ENCODE results near the gene ZNF280D. TPM values are rescaled to one million over a fixed set of nuclear protein-coding genes. Genes with fewer than 3 reads are reported as not detected.

The ZNF280D gene
- total and polyA plus RNA-seq, 2 of the 13 experiments (the other 11 are each of a cell fraction or from before 2014, with no cell fraction given), result 7.1 to 11.9 TPM

- TF ChIP-seq ZFP91 (CRISPR knock-in tag; IDR thresholded peaks at IDR 0.05; ENCODE audit: borderline replicate concordance) (no peak), ZNF879 (CRISPR knock-in tag; IDR thresholded peaks at IDR 0.05) (no peak)
Measured at GRCh38 chr15:56754772-56755370, 21.6 kb upstream of the ZNF280D start (continued).

GRCh38 chr15:56752986-56753385 is 19.7 kb upstream of the ZNF280D start:
- Histone ChIP-seq H3K9ac (ENCODE audit: insufficient read depth, low read depth, low read length) (no peak overlapping the region), H3K9me3 (ENCODE audit: low read length) (no peaks in the 10 kb centered on the region), H3K27ac (ENCODE audit: extremely low read length, insufficient read depth, low read length) (no peak overlapping the region), H3K36me3 (replicated peaks in 1 of 2; ENCODE audit: control insufficient read depth in 1 of 2, insufficient read depth in 2 of 2, low read length in 2 of 2) (no peaks in the 10 kb centered on the region), H3K27me3 (ENCODE audit: control insufficient read depth in 1 of 2, insufficient read depth in 2 of 2, low read length in 2 of 2) (no peaks in the 10 kb centered on the region), H3K79me2 (ENCODE audit: insufficient read depth, low read length) (no peaks in the 10 kb centered on the region), H4K20me1 (ENCODE audit: insufficient read depth, low read length) (no peaks in the 10 kb centered on the region), H3K4me2 (ENCODE audit: low read depth, low read length) (no peak overlapping the region), H3K4me3 (replicated peaks in 1 of 3; ENCODE audit: insufficient read depth in 1 of 3, low read depth in 2 of 3, low read length in 3 of 3) (no peak overlapping the region), H3K4me1 (ENCODE audit: insufficient read depth, low read length) (no peaks in the 10 kb centered on the region), H2AFZ (ENCODE audit: low read length) (no peak overlapping the region)
- in situ Hi-C loops (cut with HindIII; ENCODE audit: extremely low pct_ligation_motif_present, low pct_unique_long_range_greater_than_20kb) (no loop called here), intact Hi-C loops (cut with micrococcal nuclease; ENCODE audit: unreplicated experiment) (no loop called here)
- no peak for TF ChIP-seq ZMYM3 (CRISPR knock-in tag; IDR thresholded peaks at IDR 0.05)
- no peak for TF ChIP-seq ZFX (CRISPR knock-in tag; IDR thresholded peaks at IDR 0.05; ENCODE audit: low read depth)
- TF ChIP-seq GPBP1L1 (CRISPR knock-in tag; IDR thresholded peaks at IDR 0.05), result no peak
- TF ChIP-seq ZSCAN29 (CRISPR knock-in tag; conservative IDR thresholded peaks at IDR 0.05), result no peak
- no peak for TF ChIP-seq ZNF143 (CRISPR knock-in tag; IDR thresholded peaks at IDR 0.05)
- no peak for TF ChIP-seq XRCC5 (optimal IDR thresholded peaks at IDR 0.05; ENCODE audit: low read length)
- TF ChIP-seq ZFP90 (CRISPR knock-in tag; IDR thresholded peaks at IDR 0.05; ENCODE audit: borderline replicate concordance), result no peak
- TF ChIP-seq AGO2 (optimal IDR thresholded peaks at IDR 0.05; ENCODE audit: low read depth, low read length), result no peak
- TF ChIP-seq ZNF558 (CRISPR knock-in tag; IDR thresholded peaks at IDR 0.05; ENCODE audit: borderline replicate concordance), result no peak
- no peak for TF ChIP-seq ATF7 (IDR thresholded peaks at IDR 0.05)
- no peak for TF ChIP-seq ATF7 (CRISPR knock-in tag; IDR thresholded peaks at IDR 0.05)
- no peak for TF ChIP-seq ZNF570 (CRISPR knock-in tag; IDR thresholded peaks at IDR 0.05; ENCODE audit: borderline replicate concordance)
- TF ChIP-seq ATRX (CRISPR knock-in tag; IDR thresholded peaks at IDR 0.05; ENCODE audit: borderline replicate concordance), result no peak
- TF ChIP-seq ZNF747 (CRISPR knock-in tag; IDR thresholded peaks at IDR 0.05; ENCODE audit: borderline replicate concordance), result no peak
- TF ChIP-seq ZNF776 (CRISPR knock-in tag; IDR thresholded peaks at IDR 0.05), result no peak
- TF ChIP-seq THAP8 (CRISPR knock-in tag; IDR thresholded peaks at IDR 0.05; ENCODE audit: borderline replicate concordance), result no peak
- no peak for TF ChIP-seq SUZ12 (IDR thresholded peaks at IDR 0.05; ENCODE audit: low read depth, low read length)
- no peak for TF ChIP-seq ZNF331 (CRISPR knock-in tag; IDR thresholded peaks at IDR 0.05)
- TF ChIP-seq ZNF234 (CRISPR knock-in tag; conservative IDR thresholded peaks at IDR 0.05), result no peak
- TF ChIP-seq ZSCAN20 (CRISPR knock-in tag; IDR thresholded peaks at IDR 0.05; ENCODE audit: borderline replicate concordance), result no peak
- no TSS peak for BruUV-seq (replicated peaks)
- no peak for ATAC-seq
- CTCF ChIA-PET (ENCODE audit: low intra/inter-chr PET ratio, low total read pairs), result no interaction called here
- POLR2A ChIA-PET, result no interaction called here
- no peak for DNase-seq (ENCODE audit: low spot score)
- WGBS (ENCODE audit: low lambda C conversion rate), result 52% methylated on average over 1 of the region's 1 CpG
- FAIRE-seq, result no peak
